Measurements from ENCODE around the gene SCEL.

Gene SCEL

GRCh38 chr13:77521194-77521593 is 14.3 kb upstream of the SCEL start:
- DNase-seq (ENCODE audit: low read depth, low spot score): no peak

- no peak for DNase-seq (ENCODE audit: low read depth, low spot score)
These were observed 13.7 kb upstream of the SCEL start for GRCh38 chr13:77521595-77522367.

GRCh38 chr13:77522444-77522843 is 13.1 kb upstream of the SCEL start:
- DNase-seq (ENCODE audit: low read depth, low spot score): no peak

- DNase-seq (ENCODE audit: low read depth, low spot score): no peak
These were observed 12.1 kb upstream of the SCEL start for GRCh38 chr13:77523386-77523785.

- no peak for DNase-seq (ENCODE audit: low read depth, low spot score)
These were observed 11.4 kb upstream of the SCEL start for GRCh38 chr13:77523834-77524728.

- no peak for DNase-seq (ENCODE audit: low read depth, low spot score)
These were observed 7.1 kb upstream of the SCEL start for GRCh38 chr13:77528414-77528813.

GRCh38 chr13:77528834-77529500 is 6.5 kb upstream of the SCEL start:
- DNase-seq (ENCODE audit: low read depth, low spot score): no peak

- no peak for DNase-seq (ENCODE audit: low read depth, low spot score)
These were observed 6.0 kb upstream of the SCEL start for GRCh38 chr13:77529501-77529840.

- DNase-seq (ENCODE audit: low read depth, low spot score): no peak
These were observed 4.6 kb upstream of the SCEL start for GRCh38 chr13:77530875-77531274.

- DNase-seq (ENCODE audit: low read depth, low spot score): no peak
These were observed 2.5 kb upstream of the SCEL start for GRCh38 chr13:77532983-77533382.

- no peak for DNase-seq (ENCODE audit: low read depth, low spot score)
These were observed 1.4 kb upstream of the SCEL start for GRCh38 chr13:77533875-77534788.

- DNase-seq (ENCODE audit: low read depth, low spot score): no peak
These were observed 852 bp downstream of the SCEL start for GRCh38 chr13:77536358-77536757.

GRCh38 chr13:77537289-77537919 is 1.9 kb downstream of the SCEL start:
- DNase-seq (ENCODE audit: low read depth, low spot score): no peak

- DNase-seq (ENCODE audit: low read depth, low spot score): no peak
These were observed 8.2 kb downstream of the SCEL start for GRCh38 chr13:77543711-77544110.

- no peak for DNase-seq (ENCODE audit: low read depth, low spot score)
These were observed 8.8 kb downstream of the SCEL start for GRCh38 chr13:77544355-77544754.

- DNase-seq (ENCODE audit: low read depth, low spot score): no peak
These were observed 9.3 kb downstream of the SCEL start for GRCh38 chr13:77544758-77545338.

- no peak for DNase-seq (ENCODE audit: low read depth, low spot score)
These were observed 10.3 kb downstream of the SCEL start for GRCh38 chr13:77545626-77546412.

- DNase-seq (ENCODE audit: low read depth, low spot score): no peak
These were observed 12.6 kb downstream of the SCEL start for GRCh38 chr13:77548095-77548494.

GRCh38 chr13:77548594-77548993 is 13.1 kb downstream of the SCEL start:
- no peak for DNase-seq (ENCODE audit: low read depth, low spot score)

- DNase-seq (ENCODE audit: low read depth, low spot score): no peak
These were observed 18.6 kb downstream of the SCEL start for GRCh38 chr13:77554069-77554468.

All from activated naive CD8-positive, alpha-beta T cell treated with anti-CD3 and anti-CD28 coated beads, Interleukin-2, amount 50 U/mL, for 16 hours (primary cell).